ENCODE data around the gene MYL12A.

Gene MYL12A

GRCh38 chr18:3284501-3284900 is 36.9 kb downstream of the MYL12A start:
- no peak for DNase-seq

- no peak for DNase-seq
Measured at GRCh38 chr18:3286159-3286558, 38.6 kb downstream of the MYL12A start.

GRCh38 chr18:3293196-3293951 is 45.8 kb downstream of the MYL12A start:
- no peak for DNase-seq

GRCh38 chr18:3294435-3295080 is 47.0 kb downstream of the MYL12A start:
- no peak for DNase-seq

GRCh38 chr18:3297025-3297984 is 49.7 kb downstream of the MYL12A start:
- DNase-seq: peak; percentile 97

- no peak for DNase-seq
Measured at GRCh38 chr18:3304832-3305231, 57.2 kb downstream of the MYL12A start.

GRCh38 chr18:3305354-3305762 is 57.8 kb downstream of the MYL12A start:
- DNase-seq: no peak
